GM19467 (cell line): ENCODE measurements around the gene TFR2.

Experiments used
- ATAC-seq: cut with Tn5 transposase; IDR thresholded peaks from one replicate; pipeline ENCODE4 v1.9.1; 2021; ENCODE audit warnings: mild to moderate bottlenecking, moderate library complexity; ENCODE audit not compliant: unreplicated experiment

TFR2 gene

GRCh38 chr7:100574362-100575205 lies 66.8 kb downstream of the TFR2 start:
- ATAC-seq = no peak

GRCh38 chr7:100573691-100574361 lies 67.5 kb downstream of the TFR2 start, which contains the start of gene SAP25:
SAP25 (minus strand) TSS chr7:100573900; CDS start chr7:100573742, 158 bp downstream.
- no peak for ATAC-seq

GRCh38 chr7:100572949-100573675 lies 68.2 kb downstream of the TFR2 start:
- ATAC-seq = no peak

GRCh38 chr7:100572281-100572948 lies 68.9 kb downstream of the TFR2 start:
- ATAC-seq = no peak

GRCh38 chr7:100571829-100572116 lies 69.6 kb downstream of the TFR2 start:
- ATAC-seq = no peak

- ATAC-seq = no peak
Observed at GRCh38 chr7:100570954-100571828, 70.2 kb downstream of the TFR2 start.
